Mesenchymal stem cell (in vitro differentiated cells and primary cell): ENCODE measurements around the gene CHN2.
A peak's percentile ranks its signal among the peaks of the same experiment; 100 is the strongest.

Source experiments
- DNase-seq: peaks from one replicate; pipeline ENCODE4 v3.0.0-alpha.2; 2013
- H2AFZ ChIP-seq: one replicate; pipeline ENCODE4 v1.6.1; 2013; ENCODE audit warnings: low read depth, mild to moderate bottlenecking, control low read depth, inconsistent platforms, low read length, moderate library complexity
- H2AK5ac ChIP-seq: 2 replicates; pipeline ENCODE4 v1.6.1; 2013; ENCODE audit warnings: low read length, moderate library complexity, mild to moderate bottlenecking, inconsistent platforms; ENCODE audit not compliant: severe bottlenecking
- H2BK120ac ChIP-seq: one replicate; pipeline ENCODE4 v1.6.1; 2013; ENCODE audit warnings: low read depth, mild to moderate bottlenecking, inconsistent platforms, low read length, moderate library complexity
- H2BK12ac ChIP-seq, 2 experiments: one replicate each; pipeline ENCODE4 v1.6.1; 2013; ENCODE audit warnings: inconsistent platforms in 2 of 2, low read length in 2 of 2, mild to moderate bottlenecking in 2 of 2, moderate library complexity in 2 of 2, control low read depth in 1 of 2
- H2BK15ac ChIP-seq: one replicate; pipeline ENCODE4 v1.6.1; 2013; ENCODE audit warnings: mild to moderate bottlenecking, low read depth, inconsistent platforms; ENCODE audit not compliant: poor library complexity, severe bottlenecking
- H2BK5ac ChIP-seq: 2 replicates; pipeline ENCODE4 v1.6.1; 2013; ENCODE audit warnings: low read depth, mild to moderate bottlenecking, low read length, control low read depth, inconsistent platforms; ENCODE audit not compliant: poor library complexity, severe bottlenecking
- H3K14ac ChIP-seq, 2 experiments: one replicate each; pipeline ENCODE4 v1.6.1; 2013; ENCODE audit warnings: inconsistent platforms in 2 of 2, low read length in 2 of 2, control low read depth in 1 of 2, mild to moderate bottlenecking in 1 of 2, moderate library complexity in 1 of 2
- H3K18ac ChIP-seq, 2 experiments: one replicate each; pipeline ENCODE4 v1.6.1; 2013; ENCODE audit warnings: inconsistent platforms in 2 of 2, low read length in 2 of 2, control low read depth in 1 of 2, low read depth in 1 of 2, mild to moderate bottlenecking in 1 of 2
- H3K23ac ChIP-seq, 2 experiments: one replicate each; pipeline ENCODE4 v1.6.1; 2013; ENCODE audit warnings: inconsistent platforms in 2 of 2, low read length in 2 of 2, mild to moderate bottlenecking in 2 of 2, moderate library complexity in 2 of 2, control low read depth in 1 of 2
- H3K27ac ChIP-seq: 2 replicates; pipeline ENCODE4 v1.5.1; 2013; ENCODE audit warnings: mild to moderate bottlenecking, moderate library complexity, low read length, control low read depth, inconsistent platforms; ENCODE audit not compliant: poor library complexity, severe bottlenecking
- H3K27me3 ChIP-seq, 2 experiments: 2 replicates each; pipeline versions ENCODE4 v1.6.1 to v1.7.0; 2013; ENCODE audit warnings: low read length in 2 of 2, mild to moderate bottlenecking in 2 of 2, moderate library complexity in 2 of 2, control low read depth in 1 of 2, inconsistent platforms in 1 of 2; ENCODE audit not compliant: control insufficient read depth in 1 of 2, insufficient read depth in 1 of 2
- H3K36me3 ChIP-seq, 2 experiments: 2 replicates each; pipeline versions ENCODE4 v1.6.1 to v1.7.0; 2013; ENCODE audit warnings: low read length in 2 of 2, control low read depth in 1 of 2, inconsistent platforms in 1 of 2, low read depth in 1 of 2, mild to moderate bottlenecking in 1 of 2; ENCODE audit not compliant: insufficient read depth in 2 of 2, control insufficient read depth in 1 of 2
- H3K4ac ChIP-seq, 2 experiments: one replicate each; pipeline ENCODE4 v1.6.1; 2013; ENCODE audit warnings: inconsistent platforms in 2 of 2, low read length in 2 of 2, mild to moderate bottlenecking in 2 of 2, moderate library complexity in 2 of 2, control low read depth in 1 of 2, low read depth in 1 of 2
- H3K4me1 ChIP-seq: 2 replicates; pipeline ENCODE4 v1.6.1; 2013; ENCODE audit warnings: low read depth, low read length, control low read depth; ENCODE audit not compliant: control insufficient read depth, insufficient read depth
- H3K4me2 ChIP-seq: 2 replicates; pipeline ENCODE4 v1.6.1; 2013; ENCODE audit warnings: low read length, mild to moderate bottlenecking, inconsistent platforms; ENCODE audit not compliant: poor library complexity, severe bottlenecking
- H3K4me3 ChIP-seq, 2 experiments: 2 replicates each; pipeline versions ENCODE4 v1.5.1 to v1.7.0; 2013; ENCODE audit warnings: low read length in 2 of 2, mild to moderate bottlenecking in 2 of 2, control low read depth in 1 of 2, low read depth in 1 of 2; ENCODE audit not compliant: insufficient read depth in 1 of 2
- H3K79me1 ChIP-seq: replicated peaks from 2 replicates; pipeline ENCODE4 v1.6.1; 2013; ENCODE audit warnings: mild to moderate bottlenecking, control low read depth, low read length, inconsistent platforms; ENCODE audit not compliant: poor library complexity, severe bottlenecking
- H3K9ac ChIP-seq: 2 replicates; pipeline ENCODE4 v1.7.0; 2013; ENCODE audit warnings: mild to moderate bottlenecking, low read length, moderate library complexity
- H3K9me3 ChIP-seq: 2 replicates; pipeline ENCODE4 v1.7.0; 2013; ENCODE audit warnings: mild to moderate bottlenecking, low read length; ENCODE audit not compliant: control insufficient read depth
- H4K8ac ChIP-seq: one replicate; pipeline ENCODE4 v1.6.1; 2013; ENCODE audit warnings: inconsistent platforms, mild to moderate bottlenecking, low read length, moderate library complexity
- H4K91ac ChIP-seq: one replicate; pipeline ENCODE4 v1.6.1; 2013; ENCODE audit warnings: mild to moderate bottlenecking, low read length, inconsistent platforms
- WGBS: methylation state at CpG from one replicate; pipeline ENCODE4 v1.1.7; 2013; ENCODE audit warnings: mixed read lengths; 5-methylcytosine and 5-hydroxymethylcytosine counted together

CHN2 gene

DNA sequence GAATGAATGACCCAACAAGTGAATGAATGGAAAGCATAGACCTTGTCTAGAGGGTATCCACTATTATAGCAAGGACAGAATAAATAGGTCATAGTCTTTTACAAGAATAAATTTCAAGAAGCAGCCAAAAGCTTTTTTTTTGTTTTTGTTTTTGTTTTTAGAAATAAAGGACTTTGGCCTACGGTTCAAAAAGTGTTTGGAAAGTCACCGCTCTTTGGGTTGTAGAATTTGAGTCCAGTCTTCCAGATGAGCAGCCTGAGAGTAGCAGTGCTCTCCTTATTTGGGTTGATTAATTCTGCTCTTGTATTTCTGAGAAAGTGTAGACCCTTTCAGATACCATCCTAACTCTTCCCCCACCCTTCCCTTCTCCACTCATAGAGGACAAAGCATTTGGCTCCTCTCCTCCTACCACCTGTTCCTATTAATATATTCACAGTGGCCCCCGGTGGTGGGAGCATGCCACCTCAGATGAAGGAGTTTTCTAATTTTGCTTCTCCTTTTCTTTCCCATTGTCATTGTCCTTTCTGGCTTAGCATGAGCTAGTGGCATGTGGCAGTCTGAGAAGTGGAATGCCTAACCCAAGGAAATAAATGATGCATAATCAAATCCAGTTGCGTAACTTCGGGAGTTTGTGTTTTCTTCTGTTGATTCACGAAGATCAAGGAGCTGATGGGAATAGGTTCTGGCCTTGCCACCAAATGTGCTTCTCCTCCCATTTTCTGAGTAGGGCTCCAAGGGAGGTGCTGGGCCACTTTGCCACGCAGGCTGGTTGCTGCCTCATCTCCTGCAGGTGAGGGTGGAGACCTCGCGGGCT lies 114.7 kb downstream of the CHN2 start:
- H3K79me1 ChIP-seq: no peaks in the 10 kb centered on the region
- H2BK5ac ChIP-seq: no peak overlapping the region
- no peak overlapping the region for H3K18ac ChIP-seq
- no peak overlapping the region for H2BK15ac ChIP-seq
- no peak overlapping the region for H3K4me3 ChIP-seq
- H2AFZ ChIP-seq: no peak overlapping the region
- peak overlapping the region in 1 of 2 experiments; percentile 94 for H3K23ac ChIP-seq
- no peak overlapping the region for H2BK120ac ChIP-seq
- H3K4me1 ChIP-seq: peaks cover 2% of the 10 kb centered on the region
- H4K91ac ChIP-seq: no peak overlapping the region
- H3K9ac ChIP-seq: no peak overlapping the region
- H2AK5ac ChIP-seq: no peak overlapping the region
- H3K14ac ChIP-seq: peak overlapping the region in 1 of 2 experiments; percentile 48
- no peaks in the 10 kb centered on the region for H3K36me3 ChIP-seq
- H4K8ac ChIP-seq: no peak overlapping the region
- no peak overlapping the region for H3K4me2 ChIP-seq
- WGBS: 83% methylated on average over 8 of the region's 9 CpGs
- H3K27ac ChIP-seq: no peak overlapping the region
- no peaks in the 10 kb centered on the region for H3K9me3 ChIP-seq
- DNase-seq: no peak
- no peak overlapping the region for H2BK12ac ChIP-seq
- H3K27me3 ChIP-seq: peaks cover 42 to 50% of the 10 kb centered on the region in 2 experiments
- no peak overlapping the region for H3K4ac ChIP-seq

DNA sequence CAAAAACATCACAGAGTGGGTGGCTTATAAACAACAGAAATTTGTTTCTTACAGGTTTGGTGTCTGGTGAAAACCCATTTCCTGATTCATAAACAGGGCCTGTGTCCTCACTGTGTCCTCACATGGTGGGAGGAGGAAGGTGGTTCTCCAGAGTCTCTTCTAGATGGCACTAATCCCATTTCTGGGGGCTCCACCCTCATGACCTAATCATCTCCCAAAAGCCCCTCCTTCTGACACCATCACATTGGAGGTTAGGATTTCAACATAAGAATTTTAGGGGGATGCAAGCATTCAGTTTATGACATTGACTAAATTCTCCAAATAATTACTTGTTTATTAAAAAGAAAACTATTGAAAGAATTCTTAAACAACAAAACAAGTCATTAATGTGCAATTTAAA lies 116.0 kb downstream of the CHN2 start:
- Histone ChIP-seq H3K36me3 (no peaks in the 10 kb centered on the region), H3K27me3 (peaks cover 36 to 48% of the 10 kb centered on the region in 2 experiments), H3K23ac (no peak overlapping the region), H2AFZ (no peak overlapping the region), H3K9me3 (no peaks in the 10 kb centered on the region), H3K4me3 (no peak overlapping the region), H3K79me1 (no peaks in the 10 kb centered on the region), H4K91ac (no peak overlapping the region), H3K4ac (no peak overlapping the region), H3K27ac (no peak overlapping the region), H3K14ac (no peak overlapping the region), H2BK15ac (no peak overlapping the region), H2BK5ac (no peak overlapping the region), H3K9ac (no peak overlapping the region), H2BK120ac (no peak overlapping the region), H2BK12ac (no peak overlapping the region), H3K18ac (no peak overlapping the region), H3K4me2 (no peak overlapping the region), H4K8ac (no peak overlapping the region), H2AK5ac (no peak overlapping the region), H3K4me1 (peaks cover 2% of the 10 kb centered on the region)
- DNase-seq: no peak

GRCh38 chr7:29311314-29311713 lies 116.7 kb downstream of the CHN2 start:
- no peak for DNase-seq
- H4K8ac ChIP-seq: no peak overlapping the region
- no peak overlapping the region for H2BK15ac ChIP-seq
- H3K27me3 ChIP-seq: peaks cover 30 to 52% of the 10 kb centered on the region in 2 experiments
- no peak overlapping the region for H3K14ac ChIP-seq
- H2AK5ac ChIP-seq: no peak overlapping the region
- H3K9me3 ChIP-seq: no peaks in the 10 kb centered on the region
- H2AFZ ChIP-seq: no peak overlapping the region
- WGBS: 95% methylated on average over 3 of the region's 3 CpGs
- H3K27ac ChIP-seq: no peak overlapping the region
- H3K36me3 ChIP-seq: no peaks in the 10 kb centered on the region
- H3K23ac ChIP-seq: no peak overlapping the region
- no peak overlapping the region for H2BK5ac ChIP-seq
- H3K18ac ChIP-seq: no peak overlapping the region
- no peak overlapping the region for H4K91ac ChIP-seq
- H3K4ac ChIP-seq: no peak overlapping the region
- no peak overlapping the region for H3K9ac ChIP-seq
- H3K4me3 ChIP-seq: no peak overlapping the region
- peaks cover 2% of the 10 kb centered on the region for H3K4me1 ChIP-seq
- no peak overlapping the region for H2BK120ac ChIP-seq
- no peak overlapping the region for H2BK12ac ChIP-seq
- no peaks in the 10 kb centered on the region for H3K79me1 ChIP-seq
- no peak overlapping the region for H3K4me2 ChIP-seq

- Histone ChIP-seq H3K36me3 (no peaks in the 10 kb centered on the region), H2BK5ac (no peak overlapping the region), H3K23ac (no peak overlapping the region), H3K4ac (no peak overlapping the region), H3K14ac (no peak overlapping the region), H2BK12ac (no peak overlapping the region), H2BK15ac (no peak overlapping the region), H3K79me1 (no peaks in the 10 kb centered on the region), H3K4me2 (no peak overlapping the region), H2AFZ (no peak overlapping the region), H4K91ac (no peak overlapping the region), H3K18ac (no peak overlapping the region), H3K27ac (no peak overlapping the region), H3K9me3 (no peaks in the 10 kb centered on the region), H2AK5ac (no peak overlapping the region), H2BK120ac (no peak overlapping the region), H3K9ac (no peak overlapping the region), H4K8ac (no peak overlapping the region), H3K4me1 (peaks cover 2% of the 10 kb centered on the region), H3K4me3 (no peak overlapping the region), H3K27me3 (peaks cover 19 to 45% of the 10 kb centered on the region in 2 experiments)
- no CpG with 5 or more reads among the region's 1 CpG for WGBS
- DNase-seq: no peak
Observed at GRCh38 chr7:29314148-29314547, 119.6 kb downstream of the CHN2 start.
